Hippocampal formation (tissue), 2 donors: Measurements from ENCODE around the gene IRF4.

Experiments used
- DNase-seq, 2 donors: peaks; one replicate each; lab custom pipeline; 2025; lab: John Stamatoyannopoulos, UW

IRF4 gene

GRCh38 chr6:398065-398464 is 6.5 kb downstream of the IRF4 start:
- DNase-seq, result no peak

DNA sequence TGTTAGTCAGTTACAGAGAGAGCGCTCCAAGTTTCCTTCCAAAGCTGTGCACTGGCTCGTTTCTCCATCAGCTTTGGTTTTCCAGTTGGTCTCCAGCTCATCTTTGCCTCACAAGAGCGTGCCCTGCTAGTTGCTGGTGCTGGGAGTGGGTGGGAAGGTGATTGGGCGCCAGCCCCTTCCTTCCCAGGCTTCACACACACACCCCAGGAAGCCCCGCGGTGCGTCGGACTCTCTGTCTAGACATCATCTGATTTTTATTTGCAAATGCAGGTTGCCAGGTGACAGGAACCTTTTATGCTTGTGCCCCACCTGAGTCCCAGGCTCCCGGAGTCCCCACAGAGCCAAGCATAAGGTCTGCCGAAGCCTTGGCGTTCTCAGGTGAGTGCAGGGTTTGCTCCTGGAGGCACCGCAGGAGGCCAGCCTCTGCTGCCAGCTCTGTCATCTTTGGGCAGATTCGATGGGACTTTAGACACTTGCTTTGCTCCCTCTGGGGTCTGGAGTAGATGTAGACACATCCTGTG is 7.1 kb downstream of the IRF4 start:
- DNase-seq, result no peak

DNA sequence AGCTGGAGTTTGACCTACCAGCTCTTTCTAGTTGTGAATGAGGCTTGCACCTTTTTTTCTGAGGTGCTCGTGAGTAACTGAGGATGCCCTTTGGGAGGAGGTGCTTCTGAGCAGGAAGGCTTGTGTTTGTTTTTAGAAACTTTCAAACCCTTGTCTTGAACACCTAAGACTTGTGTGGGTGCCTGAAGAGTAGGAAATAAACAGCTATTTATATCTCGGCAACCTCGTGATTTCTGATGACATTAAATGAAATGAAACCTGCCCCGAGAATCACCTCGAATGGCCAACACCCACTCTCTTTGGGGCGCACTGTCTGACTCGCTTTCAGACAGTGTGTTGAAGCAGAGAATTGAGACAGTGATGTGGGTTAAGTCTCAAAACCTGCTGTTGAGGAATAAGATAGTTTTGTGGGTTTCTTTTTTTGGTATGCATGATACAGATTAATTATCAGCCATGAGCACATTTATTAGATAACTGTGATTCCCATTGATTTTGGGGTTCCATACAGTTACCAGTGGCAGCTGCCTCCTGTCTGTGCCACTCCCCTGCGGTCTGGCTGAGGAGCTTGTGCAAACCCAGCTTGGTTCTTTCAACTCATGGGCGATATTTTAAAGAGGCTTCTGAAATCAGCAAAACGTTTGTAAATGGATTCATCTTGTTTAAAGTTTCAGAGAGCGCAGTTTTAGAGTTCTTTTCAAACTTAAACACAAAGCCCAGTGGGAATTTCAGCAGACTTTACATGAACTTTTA is 8.4 kb downstream of the IRF4 start:
- no peak for DNase-seq

- DNase-seq, result no peak
Measured at GRCh38 chr6:400815-401214, 9.3 kb downstream of the IRF4 start.

GRCh38 chr6:401239-401993 is 9.9 kb downstream of the IRF4 start:
- DNase-seq, result no peak

- DNase-seq, result no peak
Measured at GRCh38 chr6:401994-402640, 10.6 kb downstream of the IRF4 start.

GRCh38 chr6:402901-403658 is 11.5 kb downstream of the IRF4 start:
- no peak for DNase-seq

DNA sequence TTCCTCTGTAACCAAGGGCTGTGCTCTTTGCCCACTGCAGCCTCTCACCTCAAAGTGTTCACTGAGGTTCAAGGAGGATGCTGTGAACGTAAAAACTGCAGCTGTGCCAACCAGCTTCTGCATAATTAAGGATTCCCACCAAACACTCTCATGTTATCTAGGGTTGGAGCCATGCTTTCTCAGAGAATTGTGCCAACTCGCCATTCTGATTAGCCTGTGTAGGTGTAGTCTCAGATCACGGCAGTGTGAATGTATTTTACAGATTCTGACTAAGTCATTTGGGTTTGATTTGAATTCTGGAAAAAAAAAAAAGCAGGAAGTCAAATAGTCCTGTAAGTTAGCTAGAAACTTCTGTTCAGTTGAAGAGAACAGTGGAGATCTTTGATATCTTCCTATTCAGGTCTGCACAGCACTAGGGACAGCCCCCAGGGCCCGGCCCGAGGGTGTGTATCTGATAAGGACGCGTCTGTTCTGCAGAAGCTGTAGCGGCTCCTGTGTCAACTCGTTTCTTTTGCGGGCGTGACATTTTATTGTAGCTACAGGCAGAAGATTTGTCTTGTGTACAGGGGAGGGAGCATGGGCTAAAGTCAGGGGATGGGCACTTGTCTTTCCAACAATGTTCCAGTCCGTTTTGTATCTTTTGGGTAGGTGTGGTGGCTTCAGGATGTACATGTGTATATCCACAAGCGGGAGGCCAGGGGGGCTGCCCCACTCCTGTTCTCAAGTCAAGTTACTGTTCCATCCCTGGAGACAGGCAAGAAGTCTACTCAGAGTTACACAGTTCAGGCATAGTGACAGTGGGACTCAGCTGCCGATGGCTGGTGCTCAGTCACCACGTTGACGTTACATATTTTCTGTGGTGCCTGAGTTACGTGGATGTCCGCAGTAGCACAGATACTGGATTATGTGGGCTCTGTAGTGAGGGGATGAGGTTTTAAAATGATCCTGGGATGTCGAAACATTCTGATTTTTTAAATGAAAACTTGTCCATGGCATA is 12.4 kb downstream of the IRF4 start:
- no peak for DNase-seq

DNA sequence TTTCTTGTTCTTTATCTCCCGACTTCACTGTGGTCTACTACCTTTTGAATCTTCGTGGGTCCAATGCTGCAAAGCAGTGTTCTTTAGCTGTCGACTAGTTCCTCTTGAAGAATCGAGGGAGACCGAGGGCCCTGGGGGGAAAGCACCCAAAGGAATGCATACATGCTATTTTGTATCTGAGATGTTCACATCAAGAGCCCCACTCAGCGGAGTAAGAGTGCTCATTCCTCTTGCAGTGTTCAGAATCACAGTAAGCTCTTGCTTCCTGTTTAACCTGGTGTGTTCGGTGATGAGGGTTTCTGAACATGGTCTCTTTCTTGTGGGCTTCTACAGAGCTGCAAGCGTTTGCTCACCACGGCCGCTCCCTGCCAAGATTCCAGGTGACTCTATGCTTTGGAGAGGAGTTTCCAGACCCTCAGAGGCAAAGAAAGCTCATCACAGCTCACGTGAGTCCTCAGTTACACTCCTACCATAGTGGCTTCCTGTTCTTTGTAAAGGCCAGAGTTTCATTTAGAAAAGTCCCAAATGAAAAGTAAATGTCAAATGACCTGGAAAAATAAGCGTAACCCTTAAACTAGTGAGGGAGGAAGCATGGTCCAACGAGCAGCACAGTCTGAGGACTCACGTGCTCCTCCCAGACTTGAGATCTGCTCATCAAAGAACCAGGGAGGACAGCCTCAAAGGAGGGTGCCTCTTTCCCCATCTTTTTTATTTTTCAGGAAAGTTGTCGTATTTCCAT is 13.3 kb downstream of the IRF4 start:
- DNase-seq, result no peak

DNA sequence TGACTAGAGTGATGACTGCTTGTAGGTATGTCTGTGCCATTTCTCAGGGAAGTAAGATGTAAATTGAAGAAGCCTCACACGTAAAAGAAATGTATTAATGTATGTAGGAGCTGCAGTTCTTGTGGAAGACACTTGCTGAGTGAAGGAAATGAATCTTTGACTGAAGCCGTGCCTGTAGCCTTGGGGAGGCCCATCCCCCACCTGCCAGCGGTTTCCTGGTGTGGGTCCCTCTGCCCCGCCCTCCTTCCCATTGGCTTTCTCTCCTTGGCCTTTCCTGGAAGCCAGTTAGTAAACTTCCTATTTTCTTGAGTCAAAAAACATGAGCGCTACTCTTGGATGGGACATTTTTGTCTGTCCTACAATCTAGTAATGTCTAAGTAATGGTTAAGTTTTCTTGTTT is 16.6 kb downstream of the IRF4 start:
- DNase-seq, result no peak

- DNase-seq, result no peak
Measured at GRCh38 chr6:408599-409102, 17.1 kb downstream of the IRF4 start.

DNA sequence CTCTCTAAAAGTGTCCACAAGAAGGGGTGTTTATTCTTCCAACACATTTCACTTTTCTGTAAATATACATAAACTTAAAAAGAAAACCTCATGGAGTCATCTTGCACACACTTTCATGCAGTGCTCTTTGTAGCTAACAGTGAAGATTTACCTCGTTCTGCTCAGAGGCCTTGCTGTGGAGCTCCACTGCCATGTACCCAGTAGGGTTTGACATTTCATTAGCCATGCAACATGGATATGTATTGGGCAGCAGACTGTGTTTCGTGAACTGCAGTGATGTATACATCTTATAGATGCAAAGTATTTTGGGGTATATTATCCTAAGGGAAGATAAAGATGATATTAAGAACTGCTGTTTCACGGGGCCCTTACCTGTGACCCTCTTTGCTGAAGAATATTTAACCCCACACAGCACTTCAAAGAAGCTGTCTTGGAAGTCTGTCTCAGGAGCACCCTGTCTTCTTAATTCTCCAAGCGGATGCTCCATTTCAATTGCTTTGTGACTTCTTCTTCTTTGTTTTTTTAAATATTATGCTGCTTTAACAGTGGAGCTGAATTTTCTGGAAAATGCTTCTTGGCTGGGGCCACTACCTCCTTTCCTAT is 17.9 kb downstream of the IRF4 start:
- no peak for DNase-seq

DNA sequence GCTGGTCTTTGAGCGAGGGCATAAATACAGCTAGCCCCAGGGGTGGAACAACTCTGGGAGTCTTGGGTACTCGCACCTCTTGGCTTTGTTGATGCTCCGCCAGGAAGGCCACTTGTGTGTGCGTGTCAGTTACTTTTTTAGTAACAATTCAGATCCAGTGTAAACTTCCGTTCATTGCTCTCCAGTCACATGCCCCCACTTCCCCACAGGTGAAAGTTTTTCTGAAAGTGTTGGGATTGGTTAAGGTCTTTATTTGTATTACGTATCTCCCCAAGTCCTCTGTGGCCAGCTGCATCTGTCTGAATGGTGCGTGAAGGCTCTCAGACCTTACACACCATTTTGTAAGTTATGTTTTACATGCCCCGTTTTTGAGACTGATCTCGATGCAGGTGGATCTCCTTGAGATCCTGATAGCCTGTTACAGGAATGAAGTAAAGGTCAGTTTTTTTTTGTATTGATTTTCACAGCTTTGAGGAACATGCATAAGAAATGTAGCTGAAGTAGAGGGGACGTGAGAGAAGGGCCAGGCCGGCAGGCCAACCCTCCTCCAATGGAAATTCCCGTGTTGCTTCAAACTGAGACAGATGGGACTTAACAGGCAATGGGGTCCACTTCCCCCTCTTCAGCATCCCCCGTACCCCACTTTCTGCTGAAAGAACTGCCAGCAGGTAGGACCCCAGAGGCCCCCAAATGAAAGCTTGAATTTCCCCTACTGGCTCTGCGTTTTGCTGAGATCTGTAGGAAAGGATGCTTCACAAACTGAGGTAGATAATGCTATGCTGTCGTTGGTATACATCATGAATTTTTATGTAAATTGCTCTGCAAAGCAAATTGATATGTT is 19.2 kb downstream of the IRF4 start:
- DNase-seq, result no peak

- no peak for DNase-seq
Measured at GRCh38 chr6:411402-412145, 20.0 kb downstream of the IRF4 start.

DNA sequence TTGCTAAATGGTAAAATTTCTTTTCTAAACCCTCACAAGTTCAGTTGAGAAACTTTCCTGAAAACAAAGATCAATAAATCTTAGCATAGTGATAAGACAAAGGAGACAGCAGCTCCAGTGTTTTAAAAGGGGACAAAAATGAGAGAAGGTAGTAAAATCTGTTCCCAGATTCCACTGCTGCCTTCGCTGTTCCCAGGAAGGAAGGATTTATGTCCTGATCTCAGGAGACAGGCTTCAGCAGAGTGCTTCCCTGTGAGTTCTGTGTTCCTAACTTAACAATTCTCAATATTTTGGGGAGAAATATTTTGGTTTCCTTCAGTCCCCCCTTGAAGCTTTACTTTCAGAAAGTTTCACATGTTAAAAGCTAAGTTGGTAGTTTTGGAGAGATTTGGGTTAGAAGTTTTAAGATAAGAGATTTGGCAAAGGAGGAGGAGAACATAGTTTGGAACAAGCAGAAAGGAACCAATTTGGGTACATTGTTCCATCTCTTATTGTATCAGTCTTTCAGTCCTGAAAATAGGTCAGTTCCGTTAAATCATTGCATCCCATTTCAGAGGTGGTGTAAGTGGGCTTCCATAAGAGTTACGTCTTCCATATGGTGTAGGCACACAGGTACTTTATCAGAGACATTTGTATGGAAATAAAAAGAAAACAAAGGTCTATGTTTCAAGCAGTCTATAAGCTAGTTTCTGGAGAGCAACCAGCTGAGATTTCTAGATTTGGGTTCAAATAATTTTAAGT is 20.8 kb downstream of the IRF4 start:
- no peak for DNase-seq

DNA sequence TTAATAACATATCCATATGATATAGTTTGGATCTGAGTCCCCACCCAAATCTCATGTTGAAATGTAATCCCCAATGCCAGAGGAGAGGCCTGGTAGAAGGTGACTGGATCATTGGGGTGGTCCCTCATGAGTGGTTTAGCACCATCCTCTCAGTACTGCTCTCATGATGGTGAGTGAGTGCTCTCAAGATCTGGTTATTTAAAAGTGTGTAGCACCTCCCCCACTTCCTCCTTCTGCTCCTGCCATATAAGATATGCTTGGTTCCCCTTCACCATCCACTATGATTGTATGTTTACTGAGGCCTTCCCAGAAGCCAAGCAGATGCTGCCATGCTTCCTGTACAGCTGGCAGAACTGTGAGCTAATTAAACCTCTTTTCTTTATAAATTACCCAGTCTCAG is 22.9 kb downstream of the IRF4 start:
- DNase-seq, result no peak

GRCh38 chr6:415087-415486 is 23.5 kb downstream of the IRF4 start:
- DNase-seq, result no peak
